B cell (primary cell): ENCODE data around the gene BMP7. TPM values are rescaled to one million over a fixed set of nuclear protein-coding genes. Genes with fewer than 3 reads are reported as not detected.

Experiments used
- ATAC-seq: fragments of 200-7000 bp; cut with Tn5 transposase; one replicate; pipeline ENCODE4 v1.10.0; 2021; ENCODE audit warnings: low read depth, mild to moderate bottlenecking, moderate number of reproducible peaks, moderate library complexity
- CTCF ChIA-PET: fragments of 350-600 bp; sonication (Branson Sonifier 250); formaldehyde crosslinking; loops from one replicate; lab custom pipeline; 2021; ENCODE audit warnings: antibody characterized with exemption, inconsistent platforms; lab: Charles Lee
- POLR2A ChIA-PET: fragments of 350-600 bp; sonication (Branson Sonifier 250); formaldehyde crosslinking; loops from one replicate; lab custom pipeline; 2021; ENCODE audit warnings: antibody characterized with exemption; lab: Charles Lee
- DNase-seq: peaks from one replicate; pipeline ENCODE4 v3.0.0; 2013
- H2AFZ ChIP-seq: 2 replicates; pipeline ENCODE4 v1.6.1; 2012; ENCODE audit warnings: mild to moderate bottlenecking, low read depth, low read length; ENCODE audit not compliant: insufficient read depth, poor library complexity, severe bottlenecking
- H3K27ac ChIP-seq, 2 donors: 1 replicate in 1 of 2; 2 replicates in 1 of 2; pipeline ENCODE4 v1.5.1; 2012 to 2013; ENCODE audit warnings: low read length in 2 of 2, mild to moderate bottlenecking in 2 of 2, moderate library complexity in 1 of 2
- H3K27me3 ChIP-seq, 4 experiments: fragments of 200-600 bp in 1 of 4; sonication (generic) in 1 of 4; replicated peaks in 1 of 4; 1 replicate in 2 of 4; 2 replicates in 2 of 4; pipeline versions ENCODE4 v1.6.1 to v1.7.0; 2013 to 2016; ENCODE audit warnings: low read length in 3 of 4, mild to moderate bottlenecking in 2 of 4, mixed read lengths in 1 of 4, moderate library complexity in 1 of 4; ENCODE audit not compliant: insufficient read depth in 4 of 4, control insufficient read depth in 3 of 4; ENCODE audit errors: control extremely low read depth in 1 of 4
- H3K36me3 ChIP-seq, 2 experiments: replicated peaks in 1 of 2; 1 replicate in 1 of 2; 2 replicates in 1 of 2; pipeline versions ENCODE4 v1.6.1 to v1.7.1; 2013; ENCODE audit warnings: low read length in 1 of 2; ENCODE audit not compliant: insufficient read depth in 2 of 2, control insufficient read depth in 1 of 2; ENCODE audit errors: control extremely low read depth in 1 of 2, extremely low read depth in 1 of 2
- H3K4me1 ChIP-seq, 2 donors: fragments of 200-600 bp in 1 of 2; sonication (generic) in 1 of 2; 1 replicate in 1 of 2; 2 replicates in 1 of 2; pipeline versions ENCODE4 v1.5.1 to v1.6.1; 2013 to 2017; ENCODE audit warnings: low read length in 2 of 2; ENCODE audit not compliant: control insufficient read depth in 2 of 2, insufficient read depth in 2 of 2
- H3K4me2 ChIP-seq: replicated peaks from 2 replicates; pipeline ENCODE3; 2012; ENCODE audit warnings: mild to moderate bottlenecking, low read depth, low read length; ENCODE audit not compliant: poor library complexity, severe bottlenecking
- H3K4me3 ChIP-seq, 5 experiments: fragments of 200-600 bp in 1 of 5; sonication (generic) in 1 of 5; 1 replicate in 3 of 5; 2 replicates in 2 of 5; pipeline versions ENCODE4 v1.5.1 to v1.7.0; 2011 to 2016; ENCODE audit warnings: low read length in 4 of 5, mild to moderate bottlenecking in 4 of 5, low read depth in 2 of 5, control low read depth in 1 of 5, moderate library complexity in 1 of 5; ENCODE audit not compliant: insufficient read depth in 1 of 5; ENCODE audit errors: control extremely low read depth in 1 of 5, extremely low read depth in 1 of 5
- H3K79me2 ChIP-seq: fragments of 200-600 bp; sonication (generic); one replicate; pipeline ENCODE4 v1.6.0; 2016; ENCODE audit warnings: low read length; ENCODE audit not compliant: control insufficient read depth, insufficient read depth
- H3K9ac ChIP-seq: fragments of 200-600 bp; sonication (generic); 2 replicates; pipeline ENCODE4 v1.6.1; 2017; ENCODE audit warnings: mild to moderate bottlenecking, low read length, moderate library complexity
- H3K9me3 ChIP-seq, 3 donors: one replicate each; pipeline versions ENCODE4 v1.6.1 to v1.7.1; 2013; ENCODE audit warnings: low read length in 2 of 3; ENCODE audit not compliant: control insufficient read depth in 2 of 3, insufficient read depth in 1 of 3; ENCODE audit errors: control extremely low read depth in 1 of 3
- H4K20me1 ChIP-seq: 2 replicates; pipeline ENCODE4 v1.6.0; 2012; ENCODE audit warnings: mild to moderate bottlenecking, low read length; ENCODE audit not compliant: insufficient read depth, control insufficient read depth, poor library complexity, severe bottlenecking
- H3K27ac Mint-ChIP-seq: one replicate; pipeline ENCODE4 v1.8.0; 2021; ENCODE audit warnings: mixed read lengths
- H3K27me3 Mint-ChIP-seq: one replicate; pipeline ENCODE4 v1.8.0; 2021; ENCODE audit warnings: mixed read lengths
- H3K4me1 Mint-ChIP-seq: one replicate; pipeline ENCODE4 v1.8.0; 2021; ENCODE audit warnings: mixed read lengths
- H3K4me3 Mint-ChIP-seq: one replicate; pipeline ENCODE4 v1.8.0; 2021; ENCODE audit warnings: mixed read lengths
- H3K9me3 Mint-ChIP-seq: one replicate; pipeline ENCODE4 v1.8.0; 2022; ENCODE audit warnings: mixed read lengths; ENCODE audit not compliant: insufficient read depth
- EZH2 ChIP-seq: IDR thresholded peaks from 2 replicates; pipeline ENCODE4 v1.6.1; 2012; ENCODE audit warnings: borderline replicate concordance, low read depth, mild to moderate bottlenecking, moderate library complexity, low read length; ENCODE audit not compliant: insufficient read depth, poor library complexity, severe bottlenecking
- WGBS: methylation state at CpG from one replicate; pipeline ENCODE4 v1.1.5; 2013; ENCODE audit warnings: missing lambda C conversion rate; ENCODE audit not compliant: insufficient coverage; 5-methylcytosine and 5-hydroxymethylcytosine counted together
- intact Hi-C: fragments of 100-400 bp; cut with micrococcal nuclease; formaldehyde crosslinking; loops from one replicate; pipeline ENCODE4 v1.10.0; 2022
- polyA plus RNA-seq: library from polyadenylated mRNA; depleted of rRNA; stranded (reverse); fragments of >200 nt; gene quantifications from 2 replicates; pipeline ENCODE4 v1.2.3, GENCODE V29; 2012
- total RNA-seq, 2 donors: library from RNA; stranded (reverse); fragments of 120-200 nt in 1 of 2; gene quantifications; 1 replicate in 1 of 2; 2 replicates in 1 of 2; pipeline versions ENCODE4 v1.2.3 to v1.2.4, GENCODE V29; 2013 to 2022
- TF ChIP-seq, protein P1 (sequence below): fragments of 200-600 bp; IDR thresholded peaks from one replicate; pipeline ENCODE4 v1.8.0; 2022; ENCODE audit warnings: antibody characterized with exemption, mild to moderate bottlenecking

The BMP7 gene
- total and polyA plus RNA-seq, 2 donors (not counting 1 experiment from before 2014, with no cell fraction given) = not detected

DNA sequence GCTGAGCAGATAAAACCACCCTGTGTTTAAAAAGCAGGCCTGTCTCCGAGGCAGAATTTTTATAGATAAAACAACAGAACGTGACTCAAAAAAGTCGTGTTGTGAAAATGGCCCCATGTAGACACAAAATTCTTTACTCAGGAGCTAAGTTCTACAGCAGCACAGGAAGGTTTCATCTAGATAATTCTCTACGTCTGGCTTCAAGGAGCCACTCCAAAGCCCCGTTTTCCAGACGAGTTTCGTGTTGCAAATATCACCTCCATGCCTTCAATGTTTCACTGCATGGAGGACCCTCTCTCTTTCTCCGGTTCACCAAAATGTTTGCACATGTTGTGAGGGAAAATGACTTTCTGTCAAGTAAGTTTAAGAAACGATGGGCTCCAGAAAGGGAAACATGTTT is 12.0 kb upstream of the BMP7 start:
- no peak for DNase-seq
- no peaks in the 10 kb centered on the region for H3K4me1 Mint-ChIP-seq
- POLR2A ChIA-PET = no interaction called here
- Histone ChIP-seq H3K79me2 (no peaks in the 10 kb centered on the region), H4K20me1 (no peaks in the 10 kb centered on the region), H2AFZ (no peak overlapping the region), H3K27ac (no peak overlapping the region), H3K36me3 (no peaks in the 10 kb centered on the region), H3K4me3 (no peak overlapping the region), H3K4me1 (no peaks in the 10 kb centered on the region), H3K27me3 (peaks cover 0 to 2% (median 0%) of the 10 kb centered on the region in 4 experiments), H3K9me3 (no peaks in the 10 kb centered on the region), H3K9ac (no peak overlapping the region), H3K4me2 (no peak overlapping the region)
- 65% methylated on average over 4 of the region's 9 CpGs for WGBS
- H3K27me3 Mint-ChIP-seq = peaks cover 39% of the 10 kb centered on the region
- ATAC-seq = no peak
- CTCF ChIA-PET = no interaction called here
- no peak overlapping the region for H3K27ac Mint-ChIP-seq
- H3K4me3 Mint-ChIP-seq = no peak overlapping the region
- intact Hi-C loops = no loop called here
- H3K9me3 Mint-ChIP-seq = no peaks in the 10 kb centered on the region
- no peak for TF ChIP-seq EZH2
- TF ChIP-seq, protein P1, sequence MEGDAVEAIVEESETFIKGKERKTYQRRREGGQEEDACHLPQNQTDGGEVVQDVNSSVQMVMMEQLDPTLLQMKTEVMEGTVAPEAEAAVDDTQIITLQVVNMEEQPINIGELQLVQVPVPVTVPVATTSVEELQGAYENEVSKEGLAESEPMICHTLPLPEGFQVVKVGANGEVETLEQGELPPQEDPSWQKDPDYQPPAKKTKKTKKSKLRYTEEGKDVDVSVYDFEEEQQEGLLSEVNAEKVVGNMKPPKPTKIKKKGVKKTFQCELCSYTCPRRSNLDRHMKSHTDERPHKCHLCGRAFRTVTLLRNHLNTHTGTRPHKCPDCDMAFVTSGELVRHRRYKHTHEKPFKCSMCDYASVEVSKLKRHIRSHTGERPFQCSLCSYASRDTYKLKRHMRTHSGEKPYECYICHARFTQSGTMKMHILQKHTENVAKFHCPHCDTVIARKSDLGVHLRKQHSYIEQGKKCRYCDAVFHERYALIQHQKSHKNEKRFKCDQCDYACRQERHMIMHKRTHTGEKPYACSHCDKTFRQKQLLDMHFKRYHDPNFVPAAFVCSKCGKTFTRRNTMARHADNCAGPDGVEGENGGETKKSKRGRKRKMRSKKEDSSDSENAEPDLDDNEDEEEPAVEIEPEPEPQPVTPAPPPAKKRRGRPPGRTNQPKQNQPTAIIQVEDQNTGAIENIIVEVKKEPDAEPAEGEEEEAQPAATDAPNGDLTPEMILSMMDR = no peak

DNA sequence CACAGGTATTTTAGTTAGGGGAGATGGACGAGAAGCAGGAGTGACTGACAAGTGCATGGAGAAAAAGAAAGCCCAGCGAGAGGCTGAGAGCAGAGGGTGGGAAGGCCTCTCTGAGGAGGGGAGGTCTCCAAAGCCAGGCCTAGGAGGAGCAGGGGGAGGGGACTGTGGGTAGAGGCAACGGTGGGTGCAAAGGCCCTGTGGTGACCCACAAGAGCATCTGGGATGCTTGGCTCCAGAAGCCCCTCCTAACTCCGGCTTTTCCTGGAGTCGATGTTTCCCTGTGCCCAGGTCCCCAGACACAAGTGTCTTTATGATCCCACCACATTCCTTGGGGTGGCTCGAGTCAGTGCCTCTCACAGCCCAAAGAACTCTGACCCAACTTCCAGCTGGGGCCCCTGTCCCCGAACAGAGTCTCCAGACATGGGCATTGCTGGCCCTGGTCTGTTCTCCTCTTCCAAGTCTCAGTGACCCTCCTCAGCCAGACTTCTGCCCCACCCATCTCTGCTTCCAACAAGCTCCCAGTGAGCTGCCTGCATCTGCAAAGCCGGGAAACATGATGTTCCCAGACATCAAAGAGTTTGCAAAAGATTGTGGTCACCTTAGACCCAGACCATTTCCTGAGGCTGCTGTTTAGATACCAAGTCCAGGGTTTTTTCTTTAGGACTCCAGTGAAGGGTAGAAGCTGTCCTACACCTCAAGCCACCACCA is 11.1 kb upstream of the BMP7 start:
- DNase-seq = no peak

More for the DNA sequence above, 11.1 kb upstream of the BMP7 start:
- Histone ChIP-seq H2AFZ (no peak overlapping the region), H3K79me2 (no peaks in the 10 kb centered on the region), H4K20me1 (no peaks in the 10 kb centered on the region), H3K27ac (no peak overlapping the region), H3K9ac (no peak overlapping the region), H3K9me3 (no peaks in the 10 kb centered on the region), H3K4me3 (no peak overlapping the region), H3K27me3 (peaks cover 0 to 2% (median 0%) of the 10 kb centered on the region in 4 experiments), H3K4me1 (no peaks in the 10 kb centered on the region), H3K36me3 (no peaks in the 10 kb centered on the region), H3K4me2 (no peak overlapping the region)
- ChIA-PET CTCF (interaction anchor here (0.6 kb wide), 1 partner anchor 830 kb away, joined by 3 read pairs; no protein-coding TSS in a partner anchor), POLR2A (no interaction called here)
- Mint-ChIP-seq H3K9me3 (no peaks in the 10 kb centered on the region), H3K27ac (no peak overlapping the region), H3K4me1 (no peaks in the 10 kb centered on the region), H3K27me3 (peaks cover 38% of the 10 kb centered on the region), H3K4me3 (no peak overlapping the region)
- ATAC-seq = no peak
- intact Hi-C loops = no loop called here
- WGBS = 73% methylated on average over 8 of the region's 8 CpGs
- TF ChIP-seq EZH2 = no peak
- TF ChIP-seq, protein P1 = no peak
